ENCODE data around the gene PRKAR2A. TPM values are rescaled to one million over a fixed set of nuclear protein-coding genes. Genes with fewer than 3 reads are reported as not detected.

The PRKAR2A gene
- 22.9 and 26.6 TPM in 2 replicates for total RNA-seq

- peak; percentile 92 to 94 for DNase-seq (ENCODE audit: low read depth in 2 of 2)
Measured at GRCh38 chr3:48847504-48848423, at the start of gene PRKAR2A. TSS of gene PRKAR2A (minus strand) at chr3:48847874. CDS start at chr3:48847596, 278 bp downstream.

GRCh38 chr3:48896936-48897335, 49.3 kb upstream of the PRKAR2A start:
- DNase-seq (ENCODE audit: low read depth in 2 of 2): no peak

DNA sequence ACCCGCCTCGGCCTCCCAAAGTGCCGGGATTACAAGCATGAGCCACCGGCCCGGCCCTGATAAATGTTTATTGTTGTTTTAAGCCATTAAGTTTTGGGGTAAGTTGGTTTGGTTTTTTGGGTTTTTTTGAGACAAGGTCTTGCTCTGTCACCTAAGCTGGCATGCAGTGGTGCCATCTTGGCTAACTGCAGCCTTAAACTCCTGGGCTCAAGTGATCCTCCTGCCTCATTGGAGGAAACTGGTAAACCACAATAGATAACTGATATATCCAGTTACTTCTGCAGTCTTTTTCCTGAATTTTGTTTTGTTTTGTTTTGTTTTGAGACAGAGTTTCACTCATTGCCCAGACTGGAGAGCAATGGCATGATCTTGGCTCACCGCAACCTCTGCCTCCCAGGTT, 46.8 kb upstream of the PRKAR2A start:
- DNase-seq (ENCODE audit: low read depth in 2 of 2): no peak

DNA sequence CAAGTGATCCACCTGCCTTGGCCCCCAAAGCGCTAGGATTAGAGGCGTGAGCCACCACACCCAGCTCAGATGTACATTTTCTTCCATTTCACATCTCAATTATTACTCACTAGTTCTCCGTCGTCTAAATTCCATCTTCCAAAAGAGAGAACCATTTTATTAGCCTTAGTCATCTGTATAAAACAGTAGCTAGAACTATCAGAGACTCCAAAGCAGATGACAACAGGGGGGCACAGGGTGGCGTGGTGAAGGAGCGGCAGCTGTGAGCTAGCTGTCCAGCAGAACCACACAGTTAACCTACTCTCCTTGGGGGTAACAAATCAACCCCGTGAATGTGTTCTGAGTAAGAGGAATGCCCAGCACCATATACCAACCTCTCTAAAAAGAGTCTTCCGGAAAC, 43.9 kb upstream of the PRKAR2A start:
- no peak for DNase-seq (ENCODE audit: low read depth in 2 of 2)

DNA sequence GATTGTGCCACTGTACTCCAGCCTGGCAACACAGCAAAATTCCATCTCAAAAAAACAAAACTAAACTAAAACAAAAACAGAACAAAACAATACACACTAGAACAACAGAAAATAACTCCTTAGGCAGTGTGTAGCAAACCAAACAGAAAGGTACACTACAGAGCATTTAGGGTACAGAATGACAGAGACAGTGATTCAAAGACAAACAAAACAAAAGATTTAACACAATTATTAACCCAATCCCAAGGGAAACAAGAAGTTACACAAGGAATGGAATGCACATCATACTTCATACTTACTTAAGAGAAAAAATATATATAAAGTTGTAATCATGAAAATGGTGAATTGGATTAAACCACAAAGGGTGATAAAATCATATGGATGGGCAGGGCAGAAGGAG, 38.1 kb upstream of the PRKAR2A start:
- no peak for DNase-seq (ENCODE audit: low read depth in 2 of 2)

DNA sequence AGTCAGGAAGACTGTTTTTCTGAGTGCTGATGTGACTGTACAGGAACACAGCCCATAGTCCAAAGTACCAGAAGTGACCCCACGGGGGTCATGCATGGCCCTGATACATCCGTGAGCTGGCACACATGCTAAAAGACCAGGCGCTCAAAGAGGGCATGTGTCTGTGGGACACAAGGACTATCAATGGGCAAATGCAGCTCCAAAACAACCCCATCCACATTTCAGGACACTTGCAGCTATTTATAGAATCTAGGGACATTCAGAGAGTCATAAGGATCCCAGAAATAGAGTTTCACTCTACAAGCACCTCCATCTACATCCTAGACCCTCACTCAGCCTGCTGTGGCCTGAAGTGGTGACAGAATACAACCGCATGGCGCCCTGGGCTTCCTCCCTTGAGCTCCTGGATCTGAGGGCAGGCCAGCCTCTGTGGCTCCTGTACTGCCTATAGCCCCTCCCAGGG, 34.0 kb upstream of the PRKAR2A start:
- no peak for DNase-seq (ENCODE audit: low read depth in 2 of 2)

DNA sequence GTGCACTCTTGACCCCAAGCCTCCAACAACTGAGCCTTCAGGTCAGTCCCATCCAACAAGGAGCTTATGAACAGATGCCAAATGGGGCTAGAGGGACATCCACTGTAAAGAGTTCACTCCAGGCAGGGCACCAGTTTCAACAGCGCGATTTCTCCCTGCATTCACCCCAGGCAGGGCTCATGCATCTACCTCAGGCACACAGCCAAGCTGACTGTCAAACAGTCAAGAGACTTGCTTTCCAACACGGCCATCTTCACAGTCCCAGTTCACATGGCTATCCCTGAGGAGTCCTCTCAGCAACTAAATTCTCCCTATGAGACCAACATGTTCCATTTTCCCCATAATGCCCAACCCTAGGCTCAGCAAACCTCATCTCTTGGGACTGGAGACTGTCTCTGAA, 33.3 kb upstream of the PRKAR2A start:
- DNase-seq (ENCODE audit: low read depth in 2 of 2): no peak

GRCh38 chr3:48879994-48880377, 32.3 kb upstream of the PRKAR2A start:
- DNase-seq (ENCODE audit: low read depth in 2 of 2): no peak

- DNase-seq (ENCODE audit: low read depth in 2 of 2): no peak
Measured at GRCh38 chr3:48879307-48879993, 31.8 kb upstream of the PRKAR2A start.

GRCh38 chr3:48877671-48878070, 30.0 kb upstream of the PRKAR2A start:
- no peak for DNase-seq (ENCODE audit: low read depth in 2 of 2)

DNA sequence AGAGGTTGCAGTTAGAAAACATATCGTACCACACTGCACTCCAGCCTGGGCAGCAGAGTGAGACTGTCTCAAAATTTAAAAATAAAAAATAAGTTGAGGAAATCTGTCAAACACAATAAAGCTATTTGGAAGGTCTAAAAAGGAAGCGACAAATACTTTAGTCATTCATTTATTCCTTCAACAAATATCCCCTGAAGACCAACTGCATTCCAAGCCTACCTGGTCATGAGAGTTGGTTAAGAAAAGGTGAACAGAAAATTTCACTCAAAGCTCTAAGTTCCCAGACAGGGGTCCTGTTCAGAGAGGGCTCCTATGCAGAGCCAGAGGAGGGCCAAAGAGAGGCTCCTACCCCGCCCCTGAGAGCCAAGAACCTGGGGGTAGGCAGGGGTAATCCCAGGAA, 15.4 kb upstream of the PRKAR2A start:
- DNase-seq (ENCODE audit: low read depth in 2 of 2): no peak

DNA sequence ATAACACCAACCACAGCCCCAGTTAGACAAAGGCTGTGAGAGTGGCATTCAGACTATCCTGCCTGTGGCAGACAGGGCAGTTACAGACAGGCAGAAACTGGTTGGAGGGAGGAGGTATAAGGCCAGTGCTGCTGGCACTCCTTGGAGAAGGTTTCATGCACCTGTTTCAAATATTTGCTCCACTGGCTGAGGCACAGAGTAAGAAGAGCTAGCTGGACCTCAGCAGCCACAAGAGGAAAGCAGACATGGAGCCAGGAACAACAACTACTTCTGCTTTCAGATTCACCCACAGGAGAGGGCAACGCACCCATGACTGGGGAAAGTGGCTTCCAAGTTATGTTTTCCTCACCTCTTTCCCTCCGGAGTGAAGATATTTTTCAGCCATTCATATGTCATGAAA, 11.5 kb upstream of the PRKAR2A start:
- DNase-seq (ENCODE audit: low read depth in 2 of 2): no peak

DNA sequence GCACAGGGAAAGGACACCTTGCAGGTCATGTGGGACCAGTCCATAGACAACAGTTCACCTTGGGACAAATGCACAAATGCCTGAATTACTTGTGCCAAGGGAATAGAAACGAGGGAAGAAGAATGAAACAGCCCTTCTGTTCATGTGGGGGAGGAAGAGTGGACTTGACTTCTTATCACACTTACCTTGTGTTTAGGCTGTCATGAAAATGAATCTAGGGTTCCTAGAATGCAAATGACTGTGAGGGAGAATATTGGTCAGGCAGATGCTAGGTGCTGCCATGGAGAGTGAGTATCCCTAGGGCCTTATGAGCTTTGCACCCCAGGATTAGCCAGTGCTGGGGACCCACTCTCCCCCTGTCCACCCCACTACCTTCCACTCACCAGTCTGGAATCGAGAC, 11.0 kb upstream of the PRKAR2A start:
- no peak for DNase-seq (ENCODE audit: low read depth in 2 of 2)

GRCh38 chr3:48857641-48858040, 10.0 kb upstream of the PRKAR2A start:
- no peak for DNase-seq (ENCODE audit: low read depth in 2 of 2)

DNA sequence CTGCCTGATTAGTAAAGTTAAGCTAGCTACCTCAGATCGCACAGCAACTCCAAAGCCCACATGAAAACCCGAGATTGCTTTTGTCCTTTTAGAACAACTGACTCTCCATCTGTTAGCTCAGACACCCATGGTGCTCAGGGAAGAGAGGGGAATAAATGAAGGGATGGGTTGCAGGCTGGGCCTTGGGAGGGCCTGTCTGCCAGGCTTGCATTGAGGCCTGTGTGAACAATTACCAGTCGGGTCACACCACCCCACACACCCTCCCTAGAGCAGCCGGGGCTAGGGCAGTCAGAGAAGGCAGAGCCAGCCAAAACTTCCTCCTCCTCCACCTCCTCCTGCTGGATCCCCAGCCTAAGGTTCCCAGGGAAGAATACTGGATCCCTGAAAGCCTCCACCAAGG, 8.8 kb upstream of the PRKAR2A start:
- no peak for DNase-seq (ENCODE audit: low read depth in 2 of 2)

DNA sequence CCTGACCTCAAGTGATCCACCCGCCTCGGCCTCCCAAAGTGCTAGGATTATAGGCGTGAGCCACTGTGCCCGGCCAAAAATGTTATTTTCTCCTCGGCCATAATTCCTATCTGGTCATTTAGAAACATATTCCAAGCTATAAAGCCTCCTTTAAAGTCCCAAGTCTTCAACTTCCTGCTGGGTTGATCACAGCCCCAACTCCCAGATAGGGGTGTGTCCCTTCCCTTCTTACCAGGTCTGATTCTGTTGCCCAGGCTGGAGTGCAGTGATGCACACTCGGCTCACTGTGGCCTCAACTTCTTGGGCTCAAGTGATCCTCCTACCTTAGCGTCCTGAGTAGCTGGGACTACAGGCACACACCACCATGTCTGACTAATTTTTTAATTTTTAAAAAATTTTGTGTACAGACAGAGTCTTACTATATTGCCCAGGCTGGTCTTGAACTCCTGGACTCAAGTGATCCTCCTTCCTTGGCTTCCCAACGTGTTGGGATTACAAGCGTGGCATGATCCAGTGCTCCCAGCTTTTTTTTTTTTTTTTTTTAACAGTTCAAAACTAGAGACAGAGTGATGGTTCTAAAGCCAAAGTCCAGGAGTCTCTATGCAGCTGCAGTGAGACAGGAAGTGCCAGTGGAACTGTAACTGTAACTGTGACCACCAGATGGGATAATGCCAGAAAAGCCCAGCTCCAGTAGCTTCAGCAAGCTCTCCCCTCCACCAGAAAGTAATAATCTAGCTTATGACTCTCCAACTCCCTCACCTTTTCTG, 8.2 kb upstream of the PRKAR2A start:
- DNase-seq (ENCODE audit: low read depth in 2 of 2): peak in 1 of 2 donors; percentile 39

DNA sequence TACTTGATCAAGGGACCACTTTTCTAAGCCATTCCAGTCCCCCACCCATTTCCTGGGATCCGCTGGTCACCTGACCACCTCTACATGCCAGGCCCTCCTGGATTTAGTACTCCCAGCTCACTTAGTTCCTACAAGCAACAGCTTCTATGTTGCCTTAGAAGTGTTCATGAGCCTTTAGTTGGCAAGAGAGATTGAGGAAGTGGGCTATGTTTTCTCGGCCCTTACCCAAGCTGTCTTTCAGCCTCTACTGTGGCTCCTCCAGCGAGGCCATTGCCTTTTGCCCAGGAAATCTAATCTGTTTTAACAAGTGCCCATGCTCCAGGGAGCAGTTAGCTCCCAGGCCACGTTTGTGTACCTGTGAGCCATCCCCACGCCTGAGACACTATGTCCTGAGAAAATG, 4.5 kb upstream of the PRKAR2A start:
- no peak for DNase-seq (ENCODE audit: low read depth in 2 of 2)

DNA sequence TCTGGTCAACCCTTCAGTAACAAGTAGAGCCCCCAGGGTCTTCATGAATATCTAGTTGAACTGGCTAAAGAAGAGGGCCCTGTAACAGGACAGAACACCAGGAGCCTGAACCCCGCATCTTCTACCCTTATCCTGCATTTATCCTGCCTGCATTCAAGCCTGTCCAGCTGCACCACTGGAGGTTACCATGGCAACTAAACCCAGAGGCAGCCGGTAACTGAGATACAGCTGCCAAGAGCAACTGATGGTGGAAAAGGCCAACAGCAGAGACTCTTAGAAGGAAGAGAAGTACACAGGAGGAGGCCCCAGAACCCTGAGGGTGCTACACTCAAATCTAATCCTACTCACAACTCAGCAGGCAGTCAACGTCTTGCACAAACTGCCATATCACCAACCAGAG, 3.7 kb upstream of the PRKAR2A start:
- DNase-seq (ENCODE audit: low read depth in 2 of 2): peak in 1 of 2 donors; percentile 43

DNA sequence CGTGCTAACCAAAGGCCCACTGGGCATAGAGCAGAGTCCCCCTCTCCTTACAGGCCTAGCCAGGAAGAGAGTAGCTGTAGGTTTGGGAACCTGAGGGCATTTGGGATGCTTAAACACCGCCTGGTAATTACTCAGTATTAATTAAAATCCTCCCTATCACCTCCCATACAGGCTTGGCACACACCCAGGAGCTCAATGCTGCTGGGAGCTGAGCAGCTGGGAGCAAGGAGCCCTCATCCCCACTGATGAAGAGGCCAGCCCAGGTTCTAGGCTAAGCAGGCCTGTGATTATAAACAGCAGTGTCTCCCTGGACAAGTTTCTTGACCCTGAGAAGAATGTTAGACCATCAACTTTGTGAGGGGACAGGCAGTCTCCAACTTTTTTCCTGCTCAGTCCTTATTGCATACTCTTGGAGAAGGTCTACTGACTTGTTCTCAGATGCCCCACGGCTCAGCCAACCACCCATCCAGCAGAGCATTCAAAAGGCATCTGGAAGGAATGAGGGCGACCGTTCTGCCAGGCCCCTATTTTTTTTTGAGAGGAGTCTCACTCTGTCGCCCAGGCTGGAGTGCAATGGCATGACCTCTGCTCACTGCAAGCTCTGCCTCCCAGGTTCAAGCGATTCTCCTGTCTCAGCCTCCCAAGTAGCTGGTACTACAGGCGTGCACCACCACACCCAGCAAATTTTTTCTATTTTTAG, 1.3 kb upstream of the PRKAR2A start:
- DNase-seq (ENCODE audit: low read depth in 2 of 2): no peak

DNA sequence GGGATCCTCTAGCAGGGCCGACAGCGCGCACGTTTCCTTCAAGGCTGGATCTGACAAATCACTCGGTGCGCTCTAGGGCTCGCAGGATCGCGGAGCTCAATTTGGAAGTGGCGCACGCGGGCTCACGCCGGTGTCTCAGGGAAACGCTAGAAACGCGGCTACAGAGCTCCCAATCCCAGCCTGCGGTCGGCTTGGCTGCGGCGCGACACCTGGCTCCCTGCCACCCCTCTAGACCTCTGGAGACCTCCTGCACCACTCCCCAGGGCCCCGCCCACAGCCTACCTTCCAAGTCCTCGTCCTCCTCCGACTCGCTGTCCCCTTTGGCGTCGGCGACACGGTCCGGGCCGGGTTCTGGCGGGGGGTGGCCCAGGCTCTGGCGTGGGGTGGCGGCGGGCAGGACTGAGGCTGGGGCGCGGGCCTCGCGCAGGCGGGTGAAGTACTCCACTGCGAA, 596 bp downstream of the PRKAR2A start:
- DNase-seq (ENCODE audit: low read depth in 2 of 2): peak; percentile 73 to 79

DNA sequence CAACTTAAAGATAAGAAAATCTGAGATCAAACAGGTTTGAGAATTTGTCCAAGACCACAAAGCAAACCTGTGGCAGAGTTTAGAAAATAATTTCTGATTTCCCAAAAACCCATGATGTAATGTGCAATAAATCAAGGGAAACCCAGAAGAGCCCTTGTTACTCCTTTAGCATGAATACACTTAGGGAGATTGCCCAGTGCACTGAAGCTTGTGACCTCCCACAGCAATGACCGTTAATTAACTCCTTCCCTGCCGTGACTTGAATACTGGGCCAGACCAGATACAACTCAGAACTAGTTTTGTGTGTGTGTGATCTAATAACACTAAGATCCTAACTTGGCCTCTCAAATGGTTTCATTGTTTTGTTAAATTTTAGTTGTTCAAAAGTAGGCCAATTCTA, 2.5 kb downstream of the PRKAR2A start:
- no peak for DNase-seq (ENCODE audit: low read depth in 2 of 2)

All from lung microvascular endothelial cell (primary cell).